Heart left ventricle (tissue), 13 donors: ENCODE measurements around the gene SMPD1.

Experiments
- POLR2A ChIP-seq, 2 donors: fragments of 450-650 bp; IDR thresholded peaks; one replicate each; pipeline ENCODE4 v1.6.1; 2017; ENCODE audit warnings: antibody characterized with exemption in 2 of 2, mild to moderate bottlenecking in 2 of 2, moderate library complexity in 2 of 2
- TF ChIP-seq, protein P1 (sequence below), 12 donors: fragments of 200-600 bp; sonication (generic) in 4 of 12; IDR thresholded peaks; one replicate each; pipeline versions ENCODE4 v1.5.0 to v1.8.0; 2018 to 2022; ENCODE audit warnings: antibody characterized with exemption in 12 of 12, mild to moderate bottlenecking in 5 of 12
- donor health status: ischemic (EF 13 %, LVEDD 7.1; RV severe dilation, severe dysfunction).
- donor health status: DM: no; HTN: yes; CAD: no.
- donor health status: DM: no; HTN: no; CAD: no.
- donor health status: ischemic (EF 25% LVEDD 6.9; RV normal size, moderate dysfunction).
- donor health status: ischemic (EF 25% LVEDD 5.7; RV mildly dilated, moderate dysfunction).
- donor health status: ischemic (EF 35%, LVEDD 5.7; RV mildly dilated, moderate dysfunction).
- donor health status: nonischemic (EF 11% LVEDD 7.7; RV severe dilation, severe dysfunction).
- donor health status: DM: yes; HTN: yes; CAD: no.
- donor health status: PGD.
- donor health status: ischemic (EF 29% LVEDD 5.4; RV normal size, mild dysfunction).
- donor health status: nonischemic (EF 23%, LVEDD 6.1; RV moderate dilation, normal function).

DNA sequence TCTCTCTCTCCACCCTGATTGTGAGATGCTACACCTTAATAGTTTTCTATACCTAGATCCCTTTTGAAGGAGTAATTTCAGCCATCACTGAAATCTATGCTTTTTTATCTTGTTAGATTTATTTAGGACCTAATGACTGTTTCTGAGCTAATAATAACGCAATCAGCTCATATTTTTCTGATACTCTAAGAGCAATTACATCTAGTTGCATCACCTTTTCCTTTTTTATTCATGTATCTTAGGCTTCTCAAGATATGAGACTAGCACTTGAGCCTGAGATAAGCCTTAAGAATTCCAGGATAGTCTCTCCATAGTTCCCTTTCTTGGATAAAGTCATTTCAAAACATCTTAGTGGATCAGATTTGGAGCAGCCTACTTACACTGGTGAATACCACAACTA lies 44.9 kb upstream of the SMPD1 start:
- TF ChIP-seq, protein P1, sequence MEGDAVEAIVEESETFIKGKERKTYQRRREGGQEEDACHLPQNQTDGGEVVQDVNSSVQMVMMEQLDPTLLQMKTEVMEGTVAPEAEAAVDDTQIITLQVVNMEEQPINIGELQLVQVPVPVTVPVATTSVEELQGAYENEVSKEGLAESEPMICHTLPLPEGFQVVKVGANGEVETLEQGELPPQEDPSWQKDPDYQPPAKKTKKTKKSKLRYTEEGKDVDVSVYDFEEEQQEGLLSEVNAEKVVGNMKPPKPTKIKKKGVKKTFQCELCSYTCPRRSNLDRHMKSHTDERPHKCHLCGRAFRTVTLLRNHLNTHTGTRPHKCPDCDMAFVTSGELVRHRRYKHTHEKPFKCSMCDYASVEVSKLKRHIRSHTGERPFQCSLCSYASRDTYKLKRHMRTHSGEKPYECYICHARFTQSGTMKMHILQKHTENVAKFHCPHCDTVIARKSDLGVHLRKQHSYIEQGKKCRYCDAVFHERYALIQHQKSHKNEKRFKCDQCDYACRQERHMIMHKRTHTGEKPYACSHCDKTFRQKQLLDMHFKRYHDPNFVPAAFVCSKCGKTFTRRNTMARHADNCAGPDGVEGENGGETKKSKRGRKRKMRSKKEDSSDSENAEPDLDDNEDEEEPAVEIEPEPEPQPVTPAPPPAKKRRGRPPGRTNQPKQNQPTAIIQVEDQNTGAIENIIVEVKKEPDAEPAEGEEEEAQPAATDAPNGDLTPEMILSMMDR (IDR thresholded peaks at IDR 0.05): no peak
- no peak for TF ChIP-seq POLR2A (IDR thresholded peaks at IDR 0.05)
